ENCODE data around the gene GRN. TPM values are rescaled to one million over a fixed set of nuclear protein-coding genes. Genes with fewer than 3 reads are reported as not detected.

Gene GRN
- total RNA-seq, 3 donors from 2014 or later, result 282 to 500 (median 411) TPM

DNA sequence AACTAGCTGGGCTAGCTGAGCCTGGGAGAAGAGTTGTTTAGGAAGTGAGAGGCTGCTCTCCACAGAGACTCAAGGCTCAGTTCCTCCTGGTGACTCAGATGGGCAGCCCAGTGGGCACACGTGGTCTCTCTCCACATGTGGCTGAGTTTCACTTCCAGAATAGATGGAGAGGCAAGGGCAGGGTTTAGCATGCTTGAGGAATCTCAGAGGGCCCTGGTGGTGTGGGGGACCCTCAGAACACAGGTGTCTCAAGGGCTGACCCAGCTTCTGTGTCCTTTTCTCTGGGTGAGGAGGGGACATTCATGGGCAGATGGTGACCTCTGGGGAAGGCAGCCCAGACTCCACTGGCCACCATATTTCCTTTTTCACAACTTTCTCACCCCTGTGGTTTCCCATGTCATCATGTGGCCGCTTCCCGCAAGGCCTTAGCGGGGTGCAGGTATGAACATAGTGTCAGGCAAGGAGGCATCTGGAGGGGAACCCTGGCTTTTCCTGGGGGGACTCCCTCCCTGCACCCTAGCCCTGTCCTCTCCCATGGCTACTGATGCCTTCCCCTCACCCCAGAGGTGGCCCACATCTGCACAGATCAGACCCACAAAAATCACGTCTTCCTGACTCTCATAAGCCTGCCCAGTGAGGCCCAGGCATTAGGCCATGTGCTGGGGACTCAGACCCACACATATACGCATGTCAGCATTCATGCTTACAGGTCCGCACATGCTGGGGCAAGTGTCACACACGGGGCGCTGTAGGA lies 3.3 kb downstream of the GRN start:
- ATAC-seq (peak; percentile 2), DNase-seq (peak in 2 of 3 donors; percentile 44 to 65)
- Histone ChIP-seq H3K4me3 (no peak overlapping the region), H3K4me1 (ENCODE audit: low read depth) (peaks cover 22% of the 10 kb centered on the region), H3K9me3 (no peaks in the 10 kb centered on the region), H3K36me3 (ENCODE audit: low read depth) (peaks cover 9% of the 10 kb centered on the region)
- TF ChIP-seq, protein P1, sequence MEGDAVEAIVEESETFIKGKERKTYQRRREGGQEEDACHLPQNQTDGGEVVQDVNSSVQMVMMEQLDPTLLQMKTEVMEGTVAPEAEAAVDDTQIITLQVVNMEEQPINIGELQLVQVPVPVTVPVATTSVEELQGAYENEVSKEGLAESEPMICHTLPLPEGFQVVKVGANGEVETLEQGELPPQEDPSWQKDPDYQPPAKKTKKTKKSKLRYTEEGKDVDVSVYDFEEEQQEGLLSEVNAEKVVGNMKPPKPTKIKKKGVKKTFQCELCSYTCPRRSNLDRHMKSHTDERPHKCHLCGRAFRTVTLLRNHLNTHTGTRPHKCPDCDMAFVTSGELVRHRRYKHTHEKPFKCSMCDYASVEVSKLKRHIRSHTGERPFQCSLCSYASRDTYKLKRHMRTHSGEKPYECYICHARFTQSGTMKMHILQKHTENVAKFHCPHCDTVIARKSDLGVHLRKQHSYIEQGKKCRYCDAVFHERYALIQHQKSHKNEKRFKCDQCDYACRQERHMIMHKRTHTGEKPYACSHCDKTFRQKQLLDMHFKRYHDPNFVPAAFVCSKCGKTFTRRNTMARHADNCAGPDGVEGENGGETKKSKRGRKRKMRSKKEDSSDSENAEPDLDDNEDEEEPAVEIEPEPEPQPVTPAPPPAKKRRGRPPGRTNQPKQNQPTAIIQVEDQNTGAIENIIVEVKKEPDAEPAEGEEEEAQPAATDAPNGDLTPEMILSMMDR (IDR thresholded peaks at IDR 0.05), result no peak
- intact Hi-C loops (cut with DNase I, micrococcal nuclease), result no loop called here

DNA sequence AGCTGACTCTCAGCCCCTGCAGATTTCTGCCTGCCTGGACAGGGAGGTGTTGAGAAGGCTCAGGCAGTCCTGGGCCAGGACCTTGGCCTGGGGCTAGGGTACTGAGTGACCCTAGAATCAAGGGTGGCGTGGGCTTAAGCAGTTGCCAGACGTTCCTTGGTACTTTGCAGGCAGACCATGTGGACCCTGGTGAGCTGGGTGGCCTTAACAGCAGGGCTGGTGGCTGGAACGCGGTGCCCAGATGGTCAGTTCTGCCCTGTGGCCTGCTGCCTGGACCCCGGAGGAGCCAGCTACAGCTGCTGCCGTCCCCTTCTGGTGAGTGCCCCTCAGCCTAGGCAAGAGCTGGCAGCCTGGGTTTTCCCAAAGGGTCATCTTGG lies 3.9 kb downstream of the GRN start:
- TF ChIP-seq, protein P1 (IDR thresholded peaks at IDR 0.05), result no peak
- peaks cover 22% of the 10 kb centered on the region for H3K4me1 ChIP-seq (ENCODE audit: low read depth)
- intact Hi-C loops (cut with DNase I, micrococcal nuclease), result no loop called here

DNA sequence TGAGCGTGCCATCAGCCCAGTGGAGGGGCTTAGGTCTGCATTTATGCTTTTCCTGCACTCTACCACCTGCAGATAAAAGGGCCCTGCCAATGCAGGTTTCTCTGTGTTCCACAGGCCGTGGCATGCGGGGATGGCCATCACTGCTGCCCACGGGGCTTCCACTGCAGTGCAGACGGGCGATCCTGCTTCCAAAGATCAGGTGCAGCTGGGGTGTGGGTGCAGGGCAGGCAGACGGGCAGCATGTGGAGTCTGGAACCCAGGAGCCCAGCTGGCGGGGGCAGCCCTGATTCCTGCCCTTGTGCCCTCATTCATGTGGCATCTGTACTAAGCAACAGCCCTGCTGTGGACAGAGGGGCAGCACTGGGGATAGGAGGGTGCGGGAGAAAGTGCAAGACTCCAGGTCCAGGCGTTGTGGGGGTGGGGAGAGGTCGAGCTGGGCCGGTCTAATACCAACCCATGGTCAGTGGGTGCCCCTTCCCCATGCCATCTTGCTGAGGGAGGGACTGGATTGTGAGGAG lies 4.5 kb downstream of the GRN start:
- Histone ChIP-seq H3K36me3 (ENCODE audit: low read depth) (peaks cover 9% of the 10 kb centered on the region), H3K4me3 (no peak overlapping the region), H3K9me3 (no peaks in the 10 kb centered on the region), H3K4me1 (ENCODE audit: low read depth) (peaks cover 17% of the 10 kb centered on the region)
- ATAC-seq (no peak), DNase-seq (no peak)
- TF ChIP-seq, protein P1 (IDR thresholded peaks at IDR 0.05), result no peak
- intact Hi-C loops (cut with DNase I, micrococcal nuclease), result no loop called here

More for the DNA sequence above, 3.9 kb downstream of the GRN start:
- H3K36me3 ChIP-seq (ENCODE audit: low read depth), result peaks cover 9% of the 10 kb centered on the region
- peak in 1 of 3 donors; percentile 52 for DNase-seq
- H3K4me3 ChIP-seq, result no peak overlapping the region
- no peaks in the 10 kb centered on the region for H3K9me3 ChIP-seq
- ATAC-seq, result no peak

DNA sequence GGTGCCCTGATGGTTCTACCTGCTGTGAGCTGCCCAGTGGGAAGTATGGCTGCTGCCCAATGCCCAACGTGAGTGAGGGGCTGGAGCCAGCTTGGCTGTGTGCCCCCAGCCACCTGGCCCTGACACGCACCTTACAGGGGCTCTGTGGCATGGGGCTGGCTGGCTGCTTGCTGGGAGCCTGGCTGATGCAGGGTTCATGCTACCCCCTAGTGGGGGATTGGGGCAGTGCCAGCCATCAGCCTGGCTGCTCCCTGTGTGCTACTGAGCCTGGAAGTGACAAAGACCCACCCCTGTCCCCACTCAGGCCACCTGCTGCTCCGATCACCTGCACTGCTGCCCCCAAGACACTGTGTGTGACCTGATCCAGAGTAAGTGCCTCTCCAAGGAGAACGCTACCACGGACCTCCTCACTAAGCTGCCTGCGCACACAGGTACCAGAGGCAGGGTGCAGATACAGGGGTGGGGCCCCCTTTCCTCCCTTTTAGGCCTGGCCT lies 5.7 kb downstream of the GRN start:
- Histone ChIP-seq H3K9me3 (no peaks in the 10 kb centered on the region), H3K4me3 (no peak overlapping the region), H3K36me3 (ENCODE audit: low read depth) (peaks cover 9% of the 10 kb centered on the region), H3K4me1 (ENCODE audit: low read depth) (peaks cover 16% of the 10 kb centered on the region)
- TF ChIP-seq, protein P1 (IDR thresholded peaks at IDR 0.05), result peak; percentile 82
- DNase-seq (peak; percentile 79 to 85 (median 80)), ATAC-seq (peak; percentile 75)
- intact Hi-C loops (cut with DNase I, micrococcal nuclease), result no loop called here

DNA sequence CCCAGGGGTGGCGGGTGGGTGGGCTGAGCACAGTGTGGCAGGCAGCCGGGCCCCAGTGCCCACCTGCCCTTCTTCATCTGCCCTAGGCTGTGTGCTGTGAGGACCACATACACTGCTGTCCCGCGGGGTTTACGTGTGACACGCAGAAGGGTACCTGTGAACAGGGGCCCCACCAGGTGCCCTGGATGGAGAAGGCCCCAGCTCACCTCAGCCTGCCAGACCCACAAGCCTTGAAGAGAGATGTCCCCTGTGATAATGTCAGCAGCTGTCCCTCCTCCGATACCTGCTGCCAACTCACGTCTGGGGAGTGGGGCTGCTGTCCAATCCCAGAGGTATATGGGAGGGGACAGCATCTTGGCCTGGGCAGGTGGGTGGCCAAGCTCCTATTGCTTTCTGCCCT lies 6.4 kb downstream of the GRN start:
- no peak for DNase-seq
- peaks cover 10% of the 10 kb centered on the region for H3K4me1 ChIP-seq (ENCODE audit: low read depth)
- TF ChIP-seq, protein P1 (IDR thresholded peaks at IDR 0.05), result no peak
- H3K36me3 ChIP-seq (ENCODE audit: low read depth), result peaks cover 9% of the 10 kb centered on the region
- no peak for ATAC-seq
- H3K4me3 ChIP-seq, result no peak overlapping the region
- intact Hi-C loops (cut with DNase I, micrococcal nuclease), result no loop called here
- H3K9me3 ChIP-seq, result no peaks in the 10 kb centered on the region
